PC-3 (cell line): ENCODE data around the gene ASCL2. TPM values are rescaled to one million over a fixed set of nuclear protein-coding genes. Genes with fewer than 3 reads are reported as not detected.

Experiments used
- ATAC-seq: fragments of 200-7000 bp; cut with Tn5 transposase; 2 replicates; pipeline ENCODE4 v1.9.1; 2020; ENCODE audit warnings: mild to moderate bottlenecking, moderate library complexity
- BruUV-seq: library from RNA; stranded (reverse); fragments of 400-500 nt; replicated peaks from 2 replicates; lab custom pipeline; 2021; lab: Mats Ljungman, UMichigan
- CTCF ChIA-PET: fragments of 300-600 bp; sonication (Branson Sonifier 250); formaldehyde crosslinking; loops from one replicate; lab custom pipeline; 2022; ENCODE audit warnings: antibody characterized with exemption; lab: Charles Lee
- POLR2A ChIA-PET: fragments of 300-600 bp; sonication (Branson Sonifier 250); formaldehyde crosslinking; loops from one replicate; lab custom pipeline; 2022; ENCODE audit warnings: antibody characterized with exemption; ENCODE audit not compliant: unreplicated experiment; lab: Charles Lee
- DNase-seq: peaks from one replicate; pipeline ENCODE4 v3.0.0-alpha.2; 2015
- H2AFZ ChIP-seq: fragments of 300-600 bp; sonication (generic); 2 replicates; pipeline ENCODE4 v1.6.0; 2016; ENCODE audit warnings: antibody characterized with exemption, low read length
- H3F3A ChIP-seq: fragments of 300-600 bp; sonication (generic); one replicate; pipeline ENCODE4 v1.6.0; 2017; ENCODE audit warnings: antibody characterized with exemption, low read length, control low read depth, mild to moderate bottlenecking; ENCODE audit not compliant: unreplicated experiment
- H3K27ac ChIP-seq: fragments of 300-600 bp; sonication (generic); 2 replicates; pipeline ENCODE4 v1.5.1; 2016; ENCODE audit warnings: mild to moderate bottlenecking, low read length
- H3K27me3 ChIP-seq: fragments of 300-600 bp; sonication (generic); 2 replicates; pipeline ENCODE4 v1.6.1; 2016; ENCODE audit warnings: low read length, mixed read lengths
- H3K36me3 ChIP-seq: fragments of 300-600 bp; sonication (generic); 2 replicates; pipeline ENCODE4 v1.6.1; 2016; ENCODE audit warnings: low read depth, mixed run types, low read length, mixed read lengths
- H3K4me1 ChIP-seq: fragments of 300-600 bp; sonication (generic); 2 replicates; pipeline ENCODE4 v1.5.1; 2016; ENCODE audit warnings: low read length; ENCODE audit not compliant: insufficient read depth
- H3K4me2 ChIP-seq: fragments of 300-600 bp; sonication (generic); 2 replicates; pipeline ENCODE4 v1.6.0; 2016; ENCODE audit warnings: low read length
- H3K4me3 ChIP-seq: fragments of 300-600 bp; sonication (generic); 2 replicates; pipeline ENCODE4 v1.5.1; 2016; ENCODE audit warnings: mild to moderate bottlenecking, low read length, mixed read lengths
- H3K79me2 ChIP-seq: fragments of 300-600 bp; sonication (generic); 2 replicates; pipeline ENCODE4 v1.6.1; 2017; ENCODE audit warnings: low read length, mixed read lengths
- H3K9ac ChIP-seq: fragments of 300-600 bp; sonication (generic); 2 replicates; pipeline ENCODE4 v1.6.0; 2016; ENCODE audit warnings: mild to moderate bottlenecking, low read length
- H3K9me2 ChIP-seq: fragments of 300-600 bp; sonication (generic); replicated peaks from 2 replicates; pipeline ENCODE4 v1.6.1; 2016; ENCODE audit warnings: mixed run types, low read length, mixed read lengths
- H3K9me3 ChIP-seq: fragments of 300-600 bp; sonication (generic); 2 replicates; pipeline ENCODE4 v1.6.1; 2016; ENCODE audit warnings: low read length, mixed read lengths
- H4K20me1 ChIP-seq: fragments of 300-600 bp; sonication (generic); 2 replicates; pipeline ENCODE4 v1.6.1; 2016; ENCODE audit warnings: low read length, mixed read lengths
- EZH2 ChIP-seq: fragments of 300-600 bp; sonication (generic); IDR thresholded peaks from one replicate; pipeline ENCODE4 v1.6.1; 2017; ENCODE audit warnings: antibody characterized with exemption, mild to moderate bottlenecking, low read length; ENCODE audit not compliant: unreplicated experiment
- EZH2phosphoT487 ChIP-seq: fragments of 300-600 bp; sonication (generic); IDR thresholded peaks from 2 replicates; pipeline ENCODE4 v1.6.1; 2018; ENCODE audit warnings: mild to moderate bottlenecking, antibody characterized with exemption, low read length, borderline replicate concordance
- intact Hi-C: fragments of 100-400 bp; cut with micrococcal nuclease; formaldehyde crosslinking; loops from 2 replicates; pipeline ENCODE4 v1.9.0; 2023
- total RNA-seq: library from RNA; depleted of rRNA; stranded (reverse); fragments of >200 nt; gene quantifications from 2 replicates; pipeline ENCODE4 v1.2.3, GENCODE V29; 2014
- TF ChIP-seq, protein P1 (sequence below): fragments of 300-600 bp; sonication (generic); conservative IDR thresholded peaks from 2 replicates; pipeline ENCODE4 v1.5.1; 2017; ENCODE audit warnings: antibody characterized with exemption, low read depth, mild to moderate bottlenecking, low read length

The ASCL2 gene
- total RNA-seq, 1 experiment from 2014 or later: 1.1 TPM

DNA sequence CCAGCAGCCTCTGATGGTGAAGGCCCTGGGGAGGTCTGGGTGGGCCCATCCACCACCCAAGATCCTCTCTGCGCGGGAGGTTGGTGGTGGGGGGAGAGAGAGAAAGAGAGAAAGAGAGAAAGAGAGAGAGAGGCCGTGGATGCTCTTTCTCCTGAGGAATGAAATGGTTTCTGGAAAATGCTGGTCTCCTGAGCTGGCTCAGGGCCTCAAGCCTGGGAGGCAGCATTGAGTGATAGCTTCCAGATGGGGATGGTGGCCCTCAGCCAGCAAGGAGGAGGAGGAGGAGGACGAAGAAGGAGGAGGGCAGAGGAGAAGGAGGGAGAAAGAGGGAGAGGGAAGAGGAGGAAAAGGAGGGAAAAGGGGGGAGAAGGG lies 36.0 kb upstream of the ASCL2 start:
- ATAC-seq (no peak), DNase-seq (no peak)
- H3K27me3 ChIP-seq: no peaks in the 10 kb centered on the region
- no peak overlapping the region for H3K9ac ChIP-seq
- no peaks in the 10 kb centered on the region for H3K9me2 ChIP-seq
- ChIA-PET CTCF (interaction anchor here (0.6 to 0.8 kb wide), 2 partner anchors 72 to 113 kb away, joined by 3 read pairs; no protein-coding TSS in a partner anchor), POLR2A (no interaction called here)
- H3F3A ChIP-seq: no peaks in the 10 kb centered on the region
- no TSS peak for BruUV-seq
- TF ChIP-seq, protein P1, sequence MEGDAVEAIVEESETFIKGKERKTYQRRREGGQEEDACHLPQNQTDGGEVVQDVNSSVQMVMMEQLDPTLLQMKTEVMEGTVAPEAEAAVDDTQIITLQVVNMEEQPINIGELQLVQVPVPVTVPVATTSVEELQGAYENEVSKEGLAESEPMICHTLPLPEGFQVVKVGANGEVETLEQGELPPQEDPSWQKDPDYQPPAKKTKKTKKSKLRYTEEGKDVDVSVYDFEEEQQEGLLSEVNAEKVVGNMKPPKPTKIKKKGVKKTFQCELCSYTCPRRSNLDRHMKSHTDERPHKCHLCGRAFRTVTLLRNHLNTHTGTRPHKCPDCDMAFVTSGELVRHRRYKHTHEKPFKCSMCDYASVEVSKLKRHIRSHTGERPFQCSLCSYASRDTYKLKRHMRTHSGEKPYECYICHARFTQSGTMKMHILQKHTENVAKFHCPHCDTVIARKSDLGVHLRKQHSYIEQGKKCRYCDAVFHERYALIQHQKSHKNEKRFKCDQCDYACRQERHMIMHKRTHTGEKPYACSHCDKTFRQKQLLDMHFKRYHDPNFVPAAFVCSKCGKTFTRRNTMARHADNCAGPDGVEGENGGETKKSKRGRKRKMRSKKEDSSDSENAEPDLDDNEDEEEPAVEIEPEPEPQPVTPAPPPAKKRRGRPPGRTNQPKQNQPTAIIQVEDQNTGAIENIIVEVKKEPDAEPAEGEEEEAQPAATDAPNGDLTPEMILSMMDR: no peak
- TF ChIP-seq EZH2phosphoT487 (no peak), EZH2 (no peak)
- H3K4me3 ChIP-seq: no peak overlapping the region
- H3K36me3 ChIP-seq: no peaks in the 10 kb centered on the region
- no peaks in the 10 kb centered on the region for H3K79me2 ChIP-seq
- H4K20me1 ChIP-seq: no peaks in the 10 kb centered on the region
- intact Hi-C loops: no loop called here
- H3K4me1 ChIP-seq: peaks cover under 1% of the 10 kb centered on the region; the same call in 1 of the 2 replicates
- no peak overlapping the region for H2AFZ ChIP-seq
- no peak overlapping the region for H3K4me2 ChIP-seq
- H3K27ac ChIP-seq: no peak overlapping the region
- H3K9me3 ChIP-seq: no peaks in the 10 kb centered on the region

DNA sequence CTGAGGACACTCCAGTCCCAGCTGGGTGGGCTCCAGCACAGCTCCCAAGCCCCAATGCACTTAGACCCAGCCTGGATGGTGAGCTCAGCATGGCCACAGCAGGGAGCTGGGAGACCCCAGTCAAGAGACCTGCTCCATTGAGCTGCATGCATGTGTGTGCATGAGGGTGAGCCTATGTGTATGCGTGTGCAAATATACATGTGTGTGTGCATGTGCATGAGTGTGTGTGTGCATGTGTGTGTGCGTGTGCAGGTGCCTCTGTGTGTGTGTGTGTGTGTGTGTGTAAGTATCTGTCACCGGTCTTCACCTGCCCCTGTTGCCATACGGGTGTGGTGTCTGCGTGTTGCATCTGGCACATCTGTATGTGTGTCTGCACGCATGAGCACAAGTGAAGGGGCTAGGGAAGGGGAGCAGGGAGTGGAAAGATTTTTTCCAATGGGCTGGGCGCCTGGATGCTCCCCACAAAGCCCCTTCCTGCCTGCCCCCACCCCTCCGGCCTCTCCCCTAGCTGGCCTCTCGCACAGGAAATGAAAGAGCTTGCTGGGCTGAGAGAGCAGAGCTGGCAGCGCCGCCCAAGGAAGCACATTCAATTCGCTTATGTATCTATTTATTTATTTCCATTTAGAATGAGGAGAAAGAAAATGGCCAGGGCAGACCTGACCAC lies 35.5 kb upstream of the ASCL2 start:
- H4K20me1 ChIP-seq: no peaks in the 10 kb centered on the region
- ChIA-PET POLR2A (no interaction called here), CTCF (interaction anchor here (2.0 kb wide), 2 partner anchors 113 to 115 kb away, joined by 9 to 44 read pairs; no protein-coding TSS in a partner anchor)
- no peaks in the 10 kb centered on the region for H3K27me3 ChIP-seq
- TF ChIP-seq EZH2 (no peak), EZH2phosphoT487 (no peak)
- TF ChIP-seq, protein P1: no peak
- no peak overlapping the region for H3K27ac ChIP-seq
- no peak overlapping the region for H3K4me2 ChIP-seq
- no TSS peak for BruUV-seq
- no peaks in the 10 kb centered on the region for H3F3A ChIP-seq
- H3K36me3 ChIP-seq: no peaks in the 10 kb centered on the region
- no peaks in the 10 kb centered on the region for H3K9me2 ChIP-seq
- DNase-seq (no peak), ATAC-seq (no peak)
- no peaks in the 10 kb centered on the region for H3K4me1 ChIP-seq
- H3K4me3 ChIP-seq: no peak overlapping the region
- intact Hi-C loops: no loop called here
- H3K9me3 ChIP-seq: no peaks in the 10 kb centered on the region
- no peaks in the 10 kb centered on the region for H3K79me2 ChIP-seq
- H3K9ac ChIP-seq: no peak overlapping the region
- no peak overlapping the region for H2AFZ ChIP-seq
